ENCODE results near the gene COL27A1. TPM values are rescaled to one million over a fixed set of nuclear protein-coding genes. Genes with fewer than 3 reads are reported as not detected.

The COL27A1 gene
- total RNA-seq, 2 experiments from 2014 or later: not detected

DNA sequence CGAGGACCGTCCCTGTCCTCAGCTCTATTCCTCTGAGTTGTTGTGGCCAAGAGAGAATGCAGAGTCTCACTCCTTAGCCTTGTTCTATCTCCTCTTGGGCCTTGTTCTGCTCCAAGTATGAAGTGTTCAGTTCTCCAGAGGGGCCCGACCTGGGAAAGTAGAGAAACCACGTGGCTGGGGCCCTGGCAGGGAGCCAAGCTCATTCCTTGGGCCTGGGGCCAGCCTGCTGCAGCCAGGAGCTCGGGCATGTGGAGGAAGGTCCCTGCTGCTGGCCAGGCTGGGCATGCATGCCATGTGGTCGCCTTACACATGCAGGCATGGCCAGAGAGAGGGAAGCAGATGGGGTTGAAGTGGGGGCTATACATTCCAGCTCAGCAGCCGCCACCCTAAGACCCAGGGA is 60.7 kb downstream of the COL27A1 start:
- no peaks in the 10 kb centered on the region for H4K20me1 ChIP-seq (ENCODE audit: insufficient read depth, low read length)
- H3K4me3 ChIP-seq (ENCODE audit: low read depth, low read length, poor library complexity, severe bottlenecking): no peak overlapping the region
- no peaks in the 10 kb centered on the region for H3K4me1 ChIP-seq (ENCODE audit: insufficient read depth, low read length, poor library complexity, severe bottlenecking)
- H3K9me3 ChIP-seq (ENCODE audit: low read length): no peaks in the 10 kb centered on the region
- intact Hi-C loops (cut with micrococcal nuclease; ENCODE audit: unreplicated experiment): no loop called here
- ChIA-PET CTCF (ENCODE audit: unreplicated experiment) (no interaction called here), POLR2A (no interaction called here)
- no peak overlapping the region for H2AFZ ChIP-seq (ENCODE audit: low read length)
- no peaks in the 10 kb centered on the region for H3K9me2 ChIP-seq (ENCODE audit: insufficient read depth, low read length)
- H3K36me3 ChIP-seq (ENCODE audit: insufficient read depth, low read length): no peaks in the 10 kb centered on the region
- no peak overlapping the region for H3K4me2 ChIP-seq (ENCODE audit: low read length)
- no peaks in the 10 kb centered on the region for H3K79me2 ChIP-seq (ENCODE audit: insufficient read depth, low read depth, low read length)
- DNase-seq (ENCODE audit: low spot score): no peak
- no TSS peak for BruUV-seq (replicated peaks)
- no peak overlapping the region for H3K27ac ChIP-seq (ENCODE audit: low read depth, low read length, poor library complexity, severe bottlenecking)
- TF ChIP-seq EZH2phosphoT487 (IDR thresholded peaks at IDR 0.05; ENCODE audit: borderline replicate concordance, low read depth, low read length): no peak
- TF ChIP-seq CTCF (conservative IDR thresholded peaks at IDR 0.05; ENCODE audit: low read length): no peak

- Histone ChIP-seq H3K79me2 (ENCODE audit: insufficient read depth, low read depth, low read length) (no peaks in the 10 kb centered on the region), H3K4me1 (ENCODE audit: insufficient read depth, low read length, poor library complexity, severe bottlenecking) (no peaks in the 10 kb centered on the region), H3K4me3 (ENCODE audit: low read depth, low read length, poor library complexity, severe bottlenecking) (no peak overlapping the region), H3K4me2 (ENCODE audit: low read length) (no peak overlapping the region), H2AFZ (ENCODE audit: low read length) (no peak overlapping the region), H3K9me3 (ENCODE audit: low read length) (no peaks in the 10 kb centered on the region), H4K20me1 (ENCODE audit: insufficient read depth, low read length) (no peaks in the 10 kb centered on the region), H3K27ac (ENCODE audit: low read depth, low read length, poor library complexity, severe bottlenecking) (no peak overlapping the region), H3K36me3 (ENCODE audit: insufficient read depth, low read length) (no peaks in the 10 kb centered on the region), H3K9me2 (ENCODE audit: insufficient read depth, low read length) (no peaks in the 10 kb centered on the region)
- CTCF ChIA-PET (ENCODE audit: unreplicated experiment): no interaction called here
- intact Hi-C loops (cut with micrococcal nuclease; ENCODE audit: unreplicated experiment): no loop called here
- POLR2A ChIA-PET: no interaction called here
- DNase-seq (ENCODE audit: low spot score): no peak
- no peak for TF ChIP-seq CTCF (conservative IDR thresholded peaks at IDR 0.05; ENCODE audit: low read length)
- TF ChIP-seq EZH2phosphoT487 (IDR thresholded peaks at IDR 0.05; ENCODE audit: borderline replicate concordance, low read depth, low read length): no peak
- BruUV-seq (replicated peaks): no TSS peak
These were observed 61.6 kb downstream of the COL27A1 start for GRCh38 chr9:114216976-114217375.

- Histone ChIP-seq H3K36me3 (ENCODE audit: insufficient read depth, low read length) (no peaks in the 10 kb centered on the region), H3K27ac (ENCODE audit: low read depth, low read length, poor library complexity, severe bottlenecking) (no peak overlapping the region), H2AFZ (ENCODE audit: low read length) (no peak overlapping the region), H3K4me2 (ENCODE audit: low read length) (no peak overlapping the region), H3K4me1 (ENCODE audit: insufficient read depth, low read length, poor library complexity, severe bottlenecking) (no peaks in the 10 kb centered on the region), H3K4me3 (ENCODE audit: low read depth, low read length, poor library complexity, severe bottlenecking) (no peak overlapping the region), H3K9me2 (ENCODE audit: insufficient read depth, low read length) (no peaks in the 10 kb centered on the region), H4K20me1 (ENCODE audit: insufficient read depth, low read length) (no peaks in the 10 kb centered on the region), H3K9me3 (ENCODE audit: low read length) (no peaks in the 10 kb centered on the region), H3K79me2 (ENCODE audit: insufficient read depth, low read depth, low read length) (no peaks in the 10 kb centered on the region)
- CTCF ChIA-PET (ENCODE audit: unreplicated experiment): interaction anchor here (0.6 kb wide), 1 partner anchor 12 kb away, joined by 3 read pairs; no protein-coding TSS in a partner anchor
- no TSS peak for BruUV-seq (replicated peaks)
- POLR2A ChIA-PET: no interaction called here
- intact Hi-C loops (cut with micrococcal nuclease; ENCODE audit: unreplicated experiment): no loop called here
- no peak for DNase-seq (ENCODE audit: low spot score)
- TF ChIP-seq CTCF (conservative IDR thresholded peaks at IDR 0.05; ENCODE audit: low read length) (no peak), EZH2phosphoT487 (IDR thresholded peaks at IDR 0.05; ENCODE audit: borderline replicate concordance, low read depth, low read length) (no peak)
These were observed 63.2 kb downstream of the COL27A1 start for GRCh38 chr9:114218264-114219120.
